Ovary (tissue), 9 donors: ENCODE measurements around the gene CR1L. TPM values are rescaled to one million over a fixed set of nuclear protein-coding genes. Genes with fewer than 3 reads are reported as not detected.

Experiments used
- DNase-seq, 5 donors: peaks; one replicate each; pipeline ENCODE4 v3.0.0-alpha.2; 2019 to 2020
- H3K27ac ChIP-seq, 2 donors: fragments of 200-600 bp; one replicate each; pipeline versions ENCODE4 v1.5.1 to v1.8.0; 2019 to 2022
- H3K27me3 ChIP-seq: fragments of 200-600 bp; one replicate; pipeline ENCODE4 v1.8.0; 2022
- H3K36me3 ChIP-seq: fragments of 200-600 bp; sonication (generic); one replicate; pipeline ENCODE4 v1.5.1; 2019
- H3K4me1 ChIP-seq: one replicate; pipeline ENCODE4 v1.8.1; 2013; ENCODE audit warnings: mild to moderate bottlenecking, moderate library complexity; ENCODE audit not compliant: insufficient read depth
- H3K4me3 ChIP-seq: fragments of 200-600 bp; sonication (generic); one replicate; pipeline ENCODE4 v1.5.1; 2017
- H3K9me3 ChIP-seq, 2 donors: fragments of 200-600 bp in 1 of 2; sonication (generic) in 1 of 2; one replicate each; pipeline versions ENCODE4 v1.5.1 to v1.8.1; 2013 to 2019; ENCODE audit warnings: mild to moderate bottlenecking in 1 of 2, moderate library complexity in 1 of 2
- CTCF ChIP-seq, 3 donors: fragments of 450-650 bp in 2 of 3; fragments of 200-600 bp in 1 of 3; IDR thresholded peaks; one replicate each; pipeline versions ENCODE4 v1.5.1 to v1.8.0; 2016 to 2022; ENCODE audit warnings: antibody characterized with exemption in 3 of 3, mild to moderate bottlenecking in 1 of 3
- EP300 ChIP-seq: sonication (generic); formaldehyde crosslinking; IDR thresholded peaks from one replicate; pipeline ENCODE4 v1.6.1; 2017; ENCODE audit warnings: antibody characterized with exemption
- POLR2A ChIP-seq: fragments of 450-650 bp; IDR thresholded peaks from one replicate; pipeline ENCODE4 v1.6.1; 2017; ENCODE audit warnings: antibody characterized with exemption, mild to moderate bottlenecking, moderate library complexity
- WGBS, 3 donors: extraction: QIAGEN DNeasy Blood & Tissue Kit in 1 of 3; methylation state at CpG; one replicate each; pipeline versions ENCODE4 v1.1.5 to v1.1.7; 2013 to 2017; 5-methylcytosine and 5-hydroxymethylcytosine counted together
- intact Hi-C, 4 donors: fragments of 100-400 bp; cut with DNase I; formaldehyde crosslinking; loops; one replicate each; pipeline versions ENCODE4 v1.11.0 to v1.15.1; 2022 to 2023
- polyA plus RNA-seq, 2 donors: library from polyadenylated mRNA; stranded (reverse); fragments of 200-250 nt in 1 of 2; fragments of 350-450 nt in 1 of 2; fragmentation: Illumina TruSeq in 1 of 2; extraction: RNeasy Lipid Tissue Mini Kit (QIAGEN cat#74804) in 1 of 2; gene quantifications; one replicate each; pipeline ENCODE4 v1.2.3, GENCODE V29; 2013 to 2014
- total RNA-seq, 7 donors: library from RNA; depleted of rRNA in 2 of 7; stranded (reverse); fragments of >200 nt in 2 of 7; fragmentation: NEBNext Ultra II Directional in 3 of 7; extraction: Animal tissue kit (Norgen Biotek cat#: 25700) in 3 of 7; gene quantifications; one replicate each; pipeline versions ENCODE4 v1.1.0 to v1.2.4, GENCODE V29; 2016 to 2023
- donor health status: DM: no; HTN: no; CAD: no; lungs with moderate emphysema.
- donor health status: DM: no; HTN: no; CAD: no.
- donor health status: Bipolar disorder and iron deficiency.
- donor health status: DM: yes; HTN: yes; CAD: no.
- donor health status: DM: no; HTN: no; CAD: no.
- donor health status: DM: yes; HTN: yes; CAD: no.

Gene CR1L
- total and polyA plus RNA-seq, 9 donors, result 0.92 TPM; not detected in 8

- no peaks in the 10 kb centered on the region for H3K36me3 ChIP-seq
- H3K4me1 ChIP-seq, result no peaks in the 10 kb centered on the region
- intact Hi-C loops, result no loop called here
- H3K27me3 ChIP-seq, result no peaks in the 10 kb centered on the region
- WGBS, 3 donors, result 73 to 80% (median 76%) methylated on average over 2 of the region's 2 CpGs
- no peak overlapping the region for H3K27ac ChIP-seq
- no peak overlapping the region for H3K4me3 ChIP-seq
- DNase-seq, result no peak
- no peak for TF ChIP-seq CTCF (IDR thresholded peaks at IDR 0.05)
- no peak for TF ChIP-seq POLR2A
- no peak for TF ChIP-seq EP300
- H3K9me3 ChIP-seq, result no peaks in the 10 kb centered on the region
Measured at GRCh38 chr1:207740207-207740606, 95.3 kb downstream of the CR1L start.

DNA sequence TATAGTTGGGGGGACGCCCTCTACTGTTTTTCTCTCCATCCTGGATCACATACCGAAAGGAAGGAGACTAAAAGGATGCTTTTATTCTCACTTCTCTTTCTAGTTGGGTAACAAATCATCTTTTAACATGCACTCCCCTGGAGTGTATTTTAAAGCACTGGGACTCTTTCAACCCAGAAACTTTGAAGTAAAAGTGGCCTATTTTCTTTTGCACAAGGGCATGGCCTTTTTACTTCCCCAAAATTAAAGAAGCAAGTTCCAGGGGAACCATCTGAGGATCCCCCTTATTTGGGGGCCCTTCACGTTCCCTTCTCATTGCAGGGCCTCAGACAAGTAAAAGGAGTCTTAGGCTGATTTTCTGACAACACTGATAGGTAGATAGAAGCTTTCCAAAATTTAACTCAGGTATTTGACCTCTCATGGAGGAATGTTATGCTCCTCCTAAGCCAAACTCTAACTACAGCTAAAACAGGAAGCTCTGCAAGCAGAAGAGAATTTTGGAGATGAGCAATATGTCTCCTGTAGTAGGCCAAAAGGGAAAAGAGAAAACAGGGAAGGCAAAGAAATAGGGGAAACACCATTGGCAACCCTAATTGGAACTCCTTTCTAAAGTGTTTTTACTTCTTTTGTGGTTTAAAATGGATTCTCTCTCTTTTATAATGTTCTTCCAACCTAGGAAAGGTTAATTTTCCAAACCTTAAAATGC is 98.1 kb downstream of the CR1L start:
- H3K9me3 ChIP-seq, result no peaks in the 10 kb centered on the region
- no peaks in the 10 kb centered on the region for H3K4me1 ChIP-seq
- WGBS, 3 donors, result 86 to 97% (median 92%) methylated on average over 3 of the region's 3 CpGs
- H3K27me3 ChIP-seq, result no peaks in the 10 kb centered on the region
- H3K4me3 ChIP-seq, result no peak overlapping the region
- TF ChIP-seq EP300 (no peak), CTCF (IDR thresholded peaks at IDR 0.05) (no peak), POLR2A (no peak)
- H3K36me3 ChIP-seq, result no peaks in the 10 kb centered on the region
- no peak for DNase-seq
- no peak overlapping the region for H3K27ac ChIP-seq
- intact Hi-C loops, result no loop called here

DNA sequence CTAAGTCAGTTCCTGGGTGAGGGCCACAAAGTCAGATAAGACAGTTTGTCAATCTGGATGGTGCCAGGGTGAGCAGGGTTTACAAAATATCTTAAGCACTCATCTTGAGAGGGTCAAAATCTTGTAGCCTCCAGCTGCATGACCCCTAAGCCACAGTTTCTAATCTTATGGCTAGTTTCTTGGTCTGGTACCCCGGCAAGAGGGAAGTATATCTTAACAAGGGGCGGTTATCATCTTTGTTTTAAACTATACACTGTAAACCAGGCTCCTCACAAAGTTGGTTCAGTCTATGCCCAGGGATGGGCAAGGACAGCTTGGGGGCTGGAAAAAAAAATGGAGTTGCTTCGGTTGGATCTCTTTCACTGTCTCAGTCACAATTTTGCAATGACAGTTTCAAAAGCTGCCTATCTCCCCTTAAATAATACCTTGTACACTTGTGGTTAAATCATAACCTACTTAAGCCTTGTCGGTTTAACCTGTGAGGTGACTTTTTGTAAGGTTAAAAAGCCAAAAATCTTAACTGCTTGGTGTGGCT is 99.1 kb downstream of the CR1L start:
- Histone ChIP-seq H3K4me1 (no peaks in the 10 kb centered on the region), H3K36me3 (no peaks in the 10 kb centered on the region), H3K27ac (no peak overlapping the region), H3K4me3 (no peak overlapping the region), H3K9me3 (no peaks in the 10 kb centered on the region), H3K27me3 (no peaks in the 10 kb centered on the region)
- 90 to 93% (median 91%) methylated on average over 4 of the region's 4 CpGs for WGBS, 3 donors
- intact Hi-C loops, result no loop called here
- TF ChIP-seq CTCF (IDR thresholded peaks at IDR 0.05) (no peak), EP300 (no peak)
- DNase-seq, result no peak

- intact Hi-C loops, result no loop called here
- H3K27me3 ChIP-seq, result no peaks in the 10 kb centered on the region
- no peak overlapping the region for H3K4me3 ChIP-seq
- H3K9me3 ChIP-seq, result no peaks in the 10 kb centered on the region
- no peak overlapping the region for H3K27ac ChIP-seq
- H3K4me1 ChIP-seq, result no peaks in the 10 kb centered on the region
- TF ChIP-seq EP300, result no peak
- no peak for TF ChIP-seq CTCF (IDR thresholded peaks at IDR 0.05)
- no peak for TF ChIP-seq POLR2A
- DNase-seq, result no peak
- 43 to 63% (median 59%) methylated on average over 1 of the region's 1 CpG for WGBS, 3 donors
- H3K36me3 ChIP-seq, result no peaks in the 10 kb centered on the region
Measured at GRCh38 chr1:207745285-207745684, 100.4 kb downstream of the CR1L start.
